ENCODE data around the gene DDN. TPM values are rescaled to one million over a fixed set of nuclear protein-coding genes. Genes with fewer than 3 reads are reported as not detected.
A peak's percentile ranks its signal among the peaks of the same experiment; 100 is the strongest.

Gene DDN
- total RNA-seq, 1 experiment from 2014 or later = 0.35 TPM

DNA sequence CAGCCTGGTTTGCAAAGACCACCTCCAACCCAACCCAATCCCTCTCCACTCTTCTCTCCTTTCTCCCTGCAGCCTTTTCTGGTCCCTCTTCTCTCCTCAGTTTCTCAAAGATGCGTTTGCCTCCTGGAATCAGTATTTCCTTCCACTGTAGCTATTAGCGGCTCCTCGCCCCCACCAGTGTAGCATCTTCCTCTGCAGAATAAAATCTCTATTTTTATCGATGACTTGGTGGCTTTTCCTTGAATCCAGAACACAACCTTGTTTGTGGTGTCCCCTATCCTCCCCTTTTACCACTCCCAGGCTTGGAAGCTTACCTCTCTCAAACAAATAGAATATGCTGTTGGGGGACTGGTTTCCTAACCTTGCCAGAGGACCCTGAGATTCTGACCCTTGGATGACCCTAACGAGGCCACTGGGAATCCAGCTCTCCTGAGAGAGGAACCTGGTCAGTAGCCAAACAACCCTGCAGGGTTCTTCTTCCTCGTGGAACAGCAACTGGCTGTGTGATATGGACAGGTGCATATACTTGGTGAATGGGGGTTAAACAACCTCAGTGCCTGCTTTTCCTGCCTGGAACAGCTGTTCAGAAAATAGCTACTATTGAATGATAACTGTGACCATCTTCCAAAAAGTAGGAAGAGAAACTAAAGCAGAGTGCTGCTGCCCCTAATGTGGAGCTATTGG, 16.6 kb downstream of the DDN start:
- no peak overlapping the region for H3K18ac ChIP-seq (ENCODE audit: insufficient read length, low read depth, low read length)
- no peak overlapping the region for H2BK5ac ChIP-seq (ENCODE audit: insufficient read length, low read length)
- no peak overlapping the region for H3K23ac ChIP-seq (ENCODE audit: insufficient read length, low read depth, low read length)
- H3K9me3 ChIP-seq (ENCODE audit: control insufficient read depth, low read depth, low read length) = no peaks in the 10 kb centered on the region
- TF ChIP-seq, protein P1, sequence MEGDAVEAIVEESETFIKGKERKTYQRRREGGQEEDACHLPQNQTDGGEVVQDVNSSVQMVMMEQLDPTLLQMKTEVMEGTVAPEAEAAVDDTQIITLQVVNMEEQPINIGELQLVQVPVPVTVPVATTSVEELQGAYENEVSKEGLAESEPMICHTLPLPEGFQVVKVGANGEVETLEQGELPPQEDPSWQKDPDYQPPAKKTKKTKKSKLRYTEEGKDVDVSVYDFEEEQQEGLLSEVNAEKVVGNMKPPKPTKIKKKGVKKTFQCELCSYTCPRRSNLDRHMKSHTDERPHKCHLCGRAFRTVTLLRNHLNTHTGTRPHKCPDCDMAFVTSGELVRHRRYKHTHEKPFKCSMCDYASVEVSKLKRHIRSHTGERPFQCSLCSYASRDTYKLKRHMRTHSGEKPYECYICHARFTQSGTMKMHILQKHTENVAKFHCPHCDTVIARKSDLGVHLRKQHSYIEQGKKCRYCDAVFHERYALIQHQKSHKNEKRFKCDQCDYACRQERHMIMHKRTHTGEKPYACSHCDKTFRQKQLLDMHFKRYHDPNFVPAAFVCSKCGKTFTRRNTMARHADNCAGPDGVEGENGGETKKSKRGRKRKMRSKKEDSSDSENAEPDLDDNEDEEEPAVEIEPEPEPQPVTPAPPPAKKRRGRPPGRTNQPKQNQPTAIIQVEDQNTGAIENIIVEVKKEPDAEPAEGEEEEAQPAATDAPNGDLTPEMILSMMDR (conservative IDR thresholded peaks at IDR 0.05) = no peak
- no peak overlapping the region for H3T11ph ChIP-seq (ENCODE audit: low read length)
- no CpG with 5 or more reads among the region's 6 CpGs for WGBS (ENCODE audit: extremely low coverage, insufficient read length, low lambda C conversion rate)
- H2AFZ ChIP-seq (ENCODE audit: low read length) = no peak overlapping the region
- H2BK120ac ChIP-seq (ENCODE audit: low read depth, low read length, poor library complexity, severe bottlenecking) = no peak overlapping the region
- H2BK20ac ChIP-seq (ENCODE audit: low read depth, low read length, poor library complexity, severe bottlenecking) = no peak overlapping the region
- Mint-ChIP-seq H3K9me3 (peaks cover 0 to 7% of the 10 kb centered on the region in 2 experiments; a peak in 4 of 5 replicates), H3K27me3 (ENCODE audit: low read depth) (peaks cover 98% of the 10 kb centered on the region), H3K27ac (no peak overlapping the region; a peak in 1 of 7 replicates), H3K36me3 (ENCODE audit: insufficient read depth in 1 of 3, low read depth in 3 of 3) (no peaks in the 10 kb centered on the region; a peak in 1 of 7 replicates), H3K4me3 (peak overlapping the region; percentile 31 to 49; a peak in 2 of 5 replicates), H3K4me1 (peaks cover 24 to 50% of the 10 kb centered on the region in 2 experiments)
- H3K14ac ChIP-seq (ENCODE audit: insufficient read depth, low read length) = no peak overlapping the region
- H3K27me3 ChIP-seq (ENCODE audit: insufficient read depth, low read length) = peaks cover 80% of the 10 kb centered on the region
- H3K4me2 ChIP-seq (ENCODE audit: insufficient read depth, insufficient read length, low read length) = no peak overlapping the region
- H2BK12ac ChIP-seq (ENCODE audit: insufficient read length, low read depth, low read length) = no peak overlapping the region
- H4K5ac ChIP-seq (ENCODE audit: insufficient read length, low read depth, low read length) = no peak overlapping the region
- H3K27ac ChIP-seq (ENCODE audit: insufficient read length, low read depth, low read length) = no peak overlapping the region
- no peaks in the 10 kb centered on the region for H3K79me2 ChIP-seq (ENCODE audit: insufficient read depth, low read length)
- H3K23me2 ChIP-seq (ENCODE audit: insufficient read length, low read depth, low read length, poor library complexity, severe bottlenecking) = peaks cover 15% of the 10 kb centered on the region
- H3K4ac ChIP-seq (ENCODE audit: low read depth, low read length) = no peak overlapping the region
- H2AK5ac ChIP-seq (ENCODE audit: insufficient read length, low read length) = no peak overlapping the region
- H3K4me1 ChIP-seq (ENCODE audit: insufficient read depth, low read length) = no peaks in the 10 kb centered on the region; the same call in 1 of the 2 replicates
- no peaks in the 10 kb centered on the region for H3K79me1 ChIP-seq (ENCODE audit: insufficient read depth, low read depth, low read length, poor library complexity, severe bottlenecking)
- H4K91ac ChIP-seq (ENCODE audit: insufficient read length, low read depth, low read length) = no peak overlapping the region
- no peaks in the 10 kb centered on the region for H4K20me1 ChIP-seq (ENCODE audit: control insufficient read depth, insufficient read depth, insufficient read length)
- DNase-seq = no peak
- H4K8ac ChIP-seq (replicated peaks; ENCODE audit: insufficient read length, low read depth, low read length) = no peak overlapping the region
- no peak overlapping the region for H3K9ac ChIP-seq (ENCODE audit: extremely low read depth, insufficient read length, low read length)
- H3K56ac ChIP-seq (ENCODE audit: insufficient read length, low read depth, low read length) = no peak overlapping the region
- no peak overlapping the region for H2BK15ac ChIP-seq (ENCODE audit: low read depth, low read length)
